ENCODE measurements around the gene SETD1B.

SETD1B gene

GRCh38 chr12:121773011-121773777 lies 30.6 kb upstream of the SETD1B start:
- Histone ChIP-seq H3K4me3 (ENCODE audit: low read depth, low read length, poor library complexity, severe bottlenecking) (no peak overlapping the region), H2AFZ (ENCODE audit: low read length) (no peak overlapping the region), H3F3A (ENCODE audit: insufficient read depth, low read length) (no peaks in the 10 kb centered on the region), H3K4me2 (ENCODE audit: low read length) (peak overlapping the region; percentile 4; the same call in 1 of the 2 replicates), H3K27me3 (ENCODE audit: insufficient read depth, low read length) (no peaks in the 10 kb centered on the region), H3K27ac (ENCODE audit: low read depth, low read length, poor library complexity, severe bottlenecking) (peak overlapping the region; percentile 29), H3K9ac (ENCODE audit: low read length) (no peak overlapping the region), H3K9me2 (ENCODE audit: low read depth, low read length) (no peaks in the 10 kb centered on the region), H4K20me1 (ENCODE audit: insufficient read depth, low read length) (no peaks in the 10 kb centered on the region), H3K4me1 (ENCODE audit: insufficient read depth, low read length, severe bottlenecking) (peaks cover 22% of the 10 kb centered on the region), H3K9me3 (ENCODE audit: low read length) (no peaks in the 10 kb centered on the region), H3K36me3 (ENCODE audit: insufficient read depth, low read length) (no peaks in the 10 kb centered on the region), H3K79me2 (ENCODE audit: insufficient read depth, low read length) (no peaks in the 10 kb centered on the region)
- no peak for TF ChIP-seq EZH2 (IDR thresholded peaks at IDR 0.05; ENCODE audit: borderline replicate concordance, low read length)
- peak; percentile 96 for TF ChIP-seq CTCF (IDR thresholded peaks at IDR 0.05; ENCODE audit: low read length)

DNA sequence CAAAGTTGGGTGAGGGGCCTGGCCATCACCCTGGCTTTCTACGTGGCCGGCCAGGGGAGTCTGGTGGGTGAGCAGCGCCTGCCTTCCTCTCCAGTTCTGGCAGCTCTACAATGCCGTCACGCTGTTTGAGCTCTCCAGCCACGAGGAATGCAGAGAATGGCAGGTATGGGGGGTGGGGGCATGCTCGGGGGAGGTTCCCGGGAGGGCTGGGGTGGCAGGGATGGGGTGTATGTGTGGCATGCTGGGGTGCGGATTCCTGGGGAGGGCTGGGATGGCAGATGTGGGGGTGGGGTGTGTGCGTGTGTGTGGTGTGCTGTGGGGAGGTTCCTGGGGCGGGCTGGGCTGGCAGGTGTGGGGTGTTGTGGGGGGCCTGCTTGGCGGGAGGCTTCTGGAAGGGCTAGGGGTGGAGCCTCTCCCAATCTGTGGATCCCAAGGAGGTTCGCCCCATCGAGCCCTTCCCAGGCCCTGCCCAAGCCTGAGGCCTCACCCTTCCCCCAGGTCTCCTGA lies 28.8 kb upstream of the SETD1B start:
- Histone ChIP-seq H3K4me2 (ENCODE audit: low read length) (no peak overlapping the region; the same call in 1 of the 2 replicates), H3K9me2 (ENCODE audit: low read depth, low read length) (no peaks in the 10 kb centered on the region), H3K9ac (ENCODE audit: low read length) (peak overlapping the region; percentile 42; the same call in 1 of the 2 replicates), H3K4me3 (ENCODE audit: low read depth, low read length, poor library complexity, severe bottlenecking) (no peak overlapping the region), H3K9me3 (ENCODE audit: low read length) (no peaks in the 10 kb centered on the region), H2AFZ (ENCODE audit: low read length) (no peak overlapping the region), H4K20me1 (ENCODE audit: insufficient read depth, low read length) (no peaks in the 10 kb centered on the region), H3K36me3 (ENCODE audit: insufficient read depth, low read length) (peaks cover 10% of the 10 kb centered on the region; the same call in 1 of the 2 replicates), H3F3A (ENCODE audit: insufficient read depth, low read length) (no peaks in the 10 kb centered on the region), H3K27me3 (ENCODE audit: insufficient read depth, low read length) (no peaks in the 10 kb centered on the region), H3K4me1 (ENCODE audit: insufficient read depth, low read length, severe bottlenecking) (peaks cover 22% of the 10 kb centered on the region), H3K27ac (ENCODE audit: low read depth, low read length, poor library complexity, severe bottlenecking) (peak overlapping the region; percentile 12), H3K79me2 (ENCODE audit: insufficient read depth, low read length) (no peaks in the 10 kb centered on the region)
- TF ChIP-seq EZH2 (IDR thresholded peaks at IDR 0.05; ENCODE audit: borderline replicate concordance, low read length) = no peak
- TF ChIP-seq CTCF (IDR thresholded peaks at IDR 0.05; ENCODE audit: low read length) = no peak

- Histone ChIP-seq H3K36me3 (ENCODE audit: insufficient read depth, low read length) (peaks cover 15% of the 10 kb centered on the region; the same call in 1 of the 2 replicates), H3F3A (ENCODE audit: insufficient read depth, low read length) (no peaks in the 10 kb centered on the region), H3K9me3 (ENCODE audit: low read length) (no peaks in the 10 kb centered on the region), H3K9ac (ENCODE audit: low read length) (peak overlapping the region; percentile 42; the same call in 1 of the 2 replicates), H4K20me1 (ENCODE audit: insufficient read depth, low read length) (no peaks in the 10 kb centered on the region), H3K27me3 (ENCODE audit: insufficient read depth, low read length) (no peaks in the 10 kb centered on the region), H3K4me2 (ENCODE audit: low read length) (peak overlapping the region; percentile 35; the same call in 1 of the 2 replicates), H3K79me2 (ENCODE audit: insufficient read depth, low read length) (no peaks in the 10 kb centered on the region), H3K4me3 (ENCODE audit: low read depth, low read length, poor library complexity, severe bottlenecking) (no peak overlapping the region), H3K9me2 (ENCODE audit: low read depth, low read length) (no peaks in the 10 kb centered on the region), H3K4me1 (ENCODE audit: insufficient read depth, low read length, severe bottlenecking) (peaks cover 22% of the 10 kb centered on the region), H2AFZ (ENCODE audit: low read length) (no peak overlapping the region), H3K27ac (ENCODE audit: low read depth, low read length, poor library complexity, severe bottlenecking) (peak overlapping the region; percentile 12)
- TF ChIP-seq EZH2 (IDR thresholded peaks at IDR 0.05; ENCODE audit: borderline replicate concordance, low read length) (no peak), CTCF (IDR thresholded peaks at IDR 0.05; ENCODE audit: low read length) (no peak)
These were observed 28.3 kb upstream of the SETD1B start for GRCh38 chr12:121775501-121775900.

Data from OCI-LY1 (cell line).